ENCODE measurements around the gene PLPP3. TPM values are rescaled to one million over a fixed set of nuclear protein-coding genes. Genes with fewer than 3 reads are reported as not detected.

The PLPP3 gene
- total and polyA plus RNA-seq, 2 experiments from 2014 or later: 41.9 to 61.9 TPM

- Histone ChIP-seq H2AFZ (no peak overlapping the region), H3K4me1 (ENCODE audit: insufficient read depth) (peaks cover 4% of the 10 kb centered on the region; the same call in 1 of the 2 replicates), H3K4me3 (no peak overlapping the region), H3K27me3 (ENCODE audit: insufficient read depth) (no peaks in the 10 kb centered on the region), H3K36me3 (ENCODE audit: insufficient read depth) (no peaks in the 10 kb centered on the region), H4K20me1 (replicated peaks; ENCODE audit: insufficient read depth) (0 out of 2 replicates have a peak, but pooled peaks cover 3% of the 10 kb centered on the region), H3K27ac (ENCODE audit: low read depth) (no peak overlapping the region), H3K9me2 (ENCODE audit: insufficient read depth) (no peaks in the 10 kb centered on the region), H3K79me2 (replicated peaks; ENCODE audit: insufficient read depth) (no peaks in the 10 kb centered on the region), H3K4me2 (no peak overlapping the region), H3F3A (replicated peaks; ENCODE audit: low read depth) (0 out of 2 replicates have a peak, but pooled peaks cover 4% of the 10 kb centered on the region)
- Mint-ChIP-seq H3K27me3 (ENCODE audit: insufficient read depth, low read depth, poor library complexity) (peaks cover 10% of the 10 kb centered on the region), H3K9me3 (no peaks in the 10 kb centered on the region), H3K4me1 (peaks cover 9% of the 10 kb centered on the region), H3K4me3 (no peak overlapping the region), H3K36me3 (ENCODE audit: low read depth) (no peaks in the 10 kb centered on the region), H3K27ac (no peak overlapping the region)
- TF ChIP-seq, protein P1, sequence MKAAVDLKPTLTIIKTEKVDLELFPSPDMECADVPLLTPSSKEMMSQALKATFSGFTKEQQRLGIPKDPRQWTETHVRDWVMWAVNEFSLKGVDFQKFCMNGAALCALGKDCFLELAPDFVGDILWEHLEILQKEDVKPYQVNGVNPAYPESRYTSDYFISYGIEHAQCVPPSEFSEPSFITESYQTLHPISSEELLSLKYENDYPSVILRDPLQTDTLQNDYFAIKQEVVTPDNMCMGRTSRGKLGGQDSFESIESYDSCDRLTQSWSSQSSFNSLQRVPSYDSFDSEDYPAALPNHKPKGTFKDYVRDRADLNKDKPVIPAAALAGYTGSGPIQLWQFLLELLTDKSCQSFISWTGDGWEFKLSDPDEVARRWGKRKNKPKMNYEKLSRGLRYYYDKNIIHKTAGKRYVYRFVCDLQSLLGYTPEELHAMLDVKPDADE (IDR thresholded peaks at IDR 0.05): no peak
- no peak for TF ChIP-seq STAT1 (IDR thresholded peaks at IDR 0.05; ENCODE audit: unreplicated experiment)
- no peak for TF ChIP-seq ZNF331 (CRISPR knock-in tag; IDR thresholded peaks at IDR 0.05; ENCODE audit: low read depth)
- TF ChIP-seq EZH2 (IDR thresholded peaks at IDR 0.05; ENCODE audit: low read depth, unreplicated experiment): no peak
- TF ChIP-seq, protein P2, sequence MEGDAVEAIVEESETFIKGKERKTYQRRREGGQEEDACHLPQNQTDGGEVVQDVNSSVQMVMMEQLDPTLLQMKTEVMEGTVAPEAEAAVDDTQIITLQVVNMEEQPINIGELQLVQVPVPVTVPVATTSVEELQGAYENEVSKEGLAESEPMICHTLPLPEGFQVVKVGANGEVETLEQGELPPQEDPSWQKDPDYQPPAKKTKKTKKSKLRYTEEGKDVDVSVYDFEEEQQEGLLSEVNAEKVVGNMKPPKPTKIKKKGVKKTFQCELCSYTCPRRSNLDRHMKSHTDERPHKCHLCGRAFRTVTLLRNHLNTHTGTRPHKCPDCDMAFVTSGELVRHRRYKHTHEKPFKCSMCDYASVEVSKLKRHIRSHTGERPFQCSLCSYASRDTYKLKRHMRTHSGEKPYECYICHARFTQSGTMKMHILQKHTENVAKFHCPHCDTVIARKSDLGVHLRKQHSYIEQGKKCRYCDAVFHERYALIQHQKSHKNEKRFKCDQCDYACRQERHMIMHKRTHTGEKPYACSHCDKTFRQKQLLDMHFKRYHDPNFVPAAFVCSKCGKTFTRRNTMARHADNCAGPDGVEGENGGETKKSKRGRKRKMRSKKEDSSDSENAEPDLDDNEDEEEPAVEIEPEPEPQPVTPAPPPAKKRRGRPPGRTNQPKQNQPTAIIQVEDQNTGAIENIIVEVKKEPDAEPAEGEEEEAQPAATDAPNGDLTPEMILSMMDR (conservative IDR thresholded peaks at IDR 0.05; ENCODE audit: low read depth in 2 of 2): no peak
- no peak for TF ChIP-seq ZNF462 (CRISPR knock-in tag; IDR thresholded peaks at IDR 0.05)
- no peak for TF ChIP-seq NANOG (IDR thresholded peaks at IDR 0.05; ENCODE audit: borderline replicate concordance)
- no peak for TF ChIP-seq JUNB (IDR thresholded peaks at IDR 0.05; ENCODE audit: unreplicated experiment)
- TF ChIP-seq CREB1 (CRISPR knock-in tag; IDR thresholded peaks at IDR 0.05; ENCODE audit: low read depth): no peak
- no peak for TF ChIP-seq REST (IDR thresholded peaks at IDR 0.05; ENCODE audit: unreplicated experiment)
- TF ChIP-seq POLR2AphosphoS5 (IDR thresholded peaks at IDR 0.05; ENCODE audit: low read depth): no peak
- no peak for TF ChIP-seq EZH2phosphoT487 (IDR thresholded peaks at IDR 0.05; ENCODE audit: unreplicated experiment)
- no peak for TF ChIP-seq ZNF114 (CRISPR knock-in tag; IDR thresholded peaks at IDR 0.05)
- ATAC-seq (no peak), DNase-seq (ENCODE audit: low spot score) (no peak)
Observed at GRCh38 chr1:56472860-56473259, 106.5 kb downstream of the PLPP3 start.
